Occipital lobe (tissue), 2 donors: Measurements from ENCODE around the gene WNT3. TPM values are rescaled to one million over a fixed set of nuclear protein-coding genes. Genes with fewer than 3 reads are reported as not detected.
"Not testable (repeated sequence)": the region's sequence is repeated elsewhere in the genome, so short reads cannot be mapped to it uniquely, and the experiment has no call there.

ENCODE experiments used
- DNase-seq: peaks from one replicate; lab custom pipeline; 2025; lab: John Stamatoyannopoulos, UW
- total RNA-seq: library from RNA; depleted of rRNA; stranded (reverse); fragments of >200 nt; gene quantifications from one replicate; pipeline ENCODE4 v1.2.3, GENCODE V29; 2014

Gene WNT3
- total RNA-seq, 1 donor from 2014 or later: 5.1 TPM

- DNase-seq: no peak
These were observed 51.7 kb downstream of the WNT3 start for GRCh38 chr17:46766493-46767491.

- no peak for DNase-seq
These were observed 53.0 kb downstream of the WNT3 start for GRCh38 chr17:46765453-46765852.

DNA sequence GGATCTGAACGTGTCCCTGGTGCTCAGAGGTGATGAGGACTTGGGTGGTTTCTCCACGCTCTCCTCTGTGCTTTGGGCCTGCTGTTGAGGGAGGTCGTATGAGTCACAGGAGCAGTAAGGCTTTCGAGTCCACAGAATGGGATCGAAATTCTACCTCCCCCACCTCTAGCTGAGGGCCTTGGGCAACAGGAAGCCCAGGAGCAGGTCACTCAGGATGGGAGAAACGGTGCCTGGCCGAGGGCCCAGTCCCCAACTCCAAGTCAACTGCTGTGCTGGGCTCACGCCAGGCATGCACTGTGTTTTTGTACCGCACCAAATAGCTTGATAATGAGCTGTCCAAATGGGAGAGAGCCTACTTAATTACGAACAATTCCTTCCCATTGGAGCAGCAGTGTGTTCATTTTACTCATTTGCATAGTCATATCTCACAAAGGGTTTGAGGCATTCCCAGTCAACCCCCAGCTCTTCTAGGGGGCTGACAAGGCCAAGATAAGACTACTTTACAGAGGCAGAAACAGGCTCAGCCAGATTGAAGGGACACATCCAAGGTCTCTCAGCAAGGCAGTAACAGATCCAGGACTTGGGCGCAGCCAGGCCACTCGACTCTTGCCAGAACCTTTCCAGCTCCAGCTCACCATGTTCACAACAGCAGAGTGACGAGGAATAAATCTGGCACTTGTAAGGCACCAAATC, 53.6 kb downstream of the WNT3 start:
- no peak for DNase-seq

GRCh38 chr17:46764000-46764708, 54.3 kb downstream of the WNT3 start:
- no peak for DNase-seq

GRCh38 chr17:46763416-46763815, 55.1 kb downstream of the WNT3 start:
- no peak for DNase-seq

GRCh38 chr17:46759141-46759540, 59.4 kb downstream of the WNT3 start:
- no peak for DNase-seq

- DNase-seq: no peak
These were observed 59.9 kb downstream of the WNT3 start for GRCh38 chr17:46758614-46759013.

DNA sequence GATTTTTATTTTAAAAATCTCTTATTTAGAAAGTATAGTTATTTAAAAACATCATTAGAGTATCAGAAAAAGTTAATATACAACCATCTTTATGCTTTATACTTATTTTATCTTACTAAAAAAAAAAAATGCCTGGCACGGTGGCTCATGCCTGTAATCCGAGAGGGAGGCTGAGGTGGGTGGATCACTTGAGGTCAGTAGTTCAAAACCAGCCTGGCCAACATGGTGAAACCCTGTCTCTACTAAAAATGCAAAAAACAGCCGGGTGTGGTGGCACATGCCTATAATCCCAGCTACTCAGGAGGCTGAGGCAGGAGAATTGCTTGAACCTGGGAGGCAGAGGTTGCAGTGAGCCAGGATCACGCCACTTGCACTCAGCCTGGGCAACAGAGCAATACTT, 60.9 kb downstream of the WNT3 start:
- not testable (repeated sequence) for DNase-seq

DNA sequence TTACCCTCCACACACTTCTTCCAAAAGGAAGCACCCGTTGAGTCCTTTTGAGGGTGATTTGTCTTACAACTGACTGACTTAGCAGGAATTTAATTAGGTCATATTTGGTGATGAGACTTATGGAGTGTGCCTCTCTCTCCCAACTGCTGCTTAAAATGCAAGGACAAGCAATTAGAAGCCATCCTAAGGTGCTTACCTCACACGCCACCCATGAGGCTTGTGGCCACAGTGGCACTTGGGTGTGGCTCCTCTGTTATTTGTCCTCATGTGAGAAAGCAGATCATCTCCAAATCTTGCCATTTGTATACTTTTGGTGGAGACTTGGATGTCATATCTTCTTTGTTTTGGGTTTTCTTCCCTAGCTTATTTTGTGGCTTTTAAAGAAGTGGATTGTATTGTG, 61.6 kb downstream of the WNT3 start:
- DNase-seq: no peak

- no peak for DNase-seq
These were observed 62.3 kb downstream of the WNT3 start for GRCh38 chr17:46756081-46756735.

- no peak for DNase-seq
These were observed 64.7 kb downstream of the WNT3 start for GRCh38 chr17:46753776-46754175.

DNA sequence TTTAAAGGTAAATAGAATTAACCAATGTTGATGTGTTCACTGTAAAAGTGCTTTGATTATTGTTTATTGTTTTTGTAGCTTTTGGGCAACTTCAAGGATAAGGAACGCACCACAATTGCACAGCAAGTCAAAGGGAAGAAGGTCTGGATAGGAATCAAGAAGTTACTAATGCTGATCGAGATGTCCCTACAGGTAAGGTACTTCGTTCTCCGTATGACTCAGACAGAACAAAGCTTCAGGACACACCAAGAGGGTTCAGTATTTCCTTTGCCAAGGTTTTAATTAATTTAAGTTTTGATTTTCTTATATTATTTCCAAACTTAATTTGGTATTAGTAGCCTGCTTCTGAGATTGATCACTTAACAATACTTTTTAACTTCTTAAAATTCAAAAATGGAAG, 67.1 kb downstream of the WNT3 start:
- DNase-seq: no peak

DNA sequence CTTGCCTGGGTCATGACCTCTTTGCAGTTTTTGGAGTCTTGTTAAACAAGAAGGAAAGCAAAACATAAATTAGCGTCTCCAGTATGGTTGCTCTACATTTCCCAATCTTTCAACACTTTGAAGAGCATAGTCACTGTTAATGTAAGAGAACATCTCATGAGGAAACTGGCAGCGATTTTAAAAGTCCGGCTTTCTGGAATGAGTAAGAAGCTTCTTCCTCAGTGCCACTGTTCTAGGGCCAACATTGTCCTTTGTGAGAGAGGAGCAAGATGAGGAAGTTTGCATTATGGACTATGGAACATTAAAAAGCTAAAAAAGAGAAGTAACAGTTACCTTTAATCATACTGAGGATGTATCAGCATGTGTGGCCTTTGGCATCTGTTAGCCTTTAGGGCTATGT, 73.1 kb downstream of the WNT3 start:
- DNase-seq: no peak

DNA sequence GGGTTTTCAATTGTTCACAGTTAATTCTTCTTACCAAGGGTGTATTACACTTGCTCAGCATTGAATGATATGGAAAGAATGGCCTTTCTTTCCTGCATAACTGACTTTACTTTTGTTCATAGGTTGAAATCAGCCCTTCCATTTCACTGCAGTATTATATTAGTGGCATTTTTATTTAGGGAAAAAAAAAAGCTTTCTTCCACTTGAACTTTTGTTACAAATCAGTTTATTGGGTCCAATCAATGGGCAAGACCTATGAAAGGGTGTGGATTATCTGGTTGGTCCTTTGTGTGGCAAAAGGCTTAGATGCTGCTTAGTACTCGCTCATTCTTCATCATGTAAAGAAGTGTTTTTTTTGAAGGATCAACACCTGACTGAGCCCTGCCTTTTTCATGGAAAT, 74.1 kb downstream of the WNT3 start:
- DNase-seq: no peak

GRCh38 chr17:46742565-46743270, 75.8 kb downstream of the WNT3 start:
- no peak for DNase-seq

- no peak for DNase-seq
These were observed 77.3 kb downstream of the WNT3 start for GRCh38 chr17:46741122-46741730.

- DNase-seq: no peak
These were observed 78.5 kb downstream of the WNT3 start for GRCh38 chr17:46739982-46740381.

DNA sequence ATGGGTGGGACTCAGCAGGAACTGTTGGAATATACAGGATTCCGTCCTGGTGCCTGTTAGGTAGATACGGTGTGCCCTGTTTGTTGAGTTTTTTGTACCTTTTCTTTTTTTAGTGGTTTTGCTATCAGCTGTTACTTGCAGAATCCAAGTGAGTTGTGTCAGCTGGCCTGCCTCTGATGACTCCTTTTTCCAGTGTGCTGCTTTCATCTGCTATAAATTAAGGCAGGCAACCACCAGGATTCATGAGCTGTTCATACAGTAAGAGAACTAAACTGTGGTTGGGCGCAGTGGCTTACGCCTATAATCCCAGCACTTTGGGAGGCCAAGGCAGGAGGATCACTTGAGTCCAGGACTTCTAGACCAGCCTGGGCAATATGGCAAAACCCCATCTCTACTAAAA, 79.9 kb downstream of the WNT3 start:
- DNase-seq: no peak

- DNase-seq: no peak
These were observed 81.2 kb downstream of the WNT3 start for GRCh38 chr17:46737326-46737725.

GRCh38 chr17:46736100-46736499, 82.4 kb downstream of the WNT3 start:
- no peak for DNase-seq
